ENCODE data around the gene ANK3.

Gene ANK3

GRCh38 chr10:60206735-60207134 is 182.9 kb downstream of the ANK3 start:
- DNase-seq: no peak

GRCh38 chr10:60205741-60206140 is 183.9 kb downstream of the ANK3 start:
- Histone ChIP-seq H3K4me2 (ENCODE audit: low read depth, low read length) (no peak overlapping the region), H3K27ac (ENCODE audit: low read length) (no peak overlapping the region), H3F3A (ENCODE audit: insufficient read depth, low read length) (no peaks in the 10 kb centered on the region), H3K4me1 (ENCODE audit: low read length) (no peaks in the 10 kb centered on the region), H3K4me3 (ENCODE audit: low read length) (no peak overlapping the region), H2AFZ (ENCODE audit: low read length) (no peak overlapping the region), H3K9me2 (replicated peaks; ENCODE audit: insufficient read depth, low read length) (no peaks in the 10 kb centered on the region), H3K36me3 (replicated peaks; ENCODE audit: insufficient read depth, low read length) (no peaks in the 10 kb centered on the region), H3K79me2 (ENCODE audit: low read length) (no peaks in the 10 kb centered on the region), H4K20me1 (ENCODE audit: insufficient read depth, low read length) (no peaks in the 10 kb centered on the region), H3K9ac (ENCODE audit: low read length) (no peak overlapping the region), H3K27me3 (replicated peaks; ENCODE audit: insufficient read depth, low read length) (no peaks in the 10 kb centered on the region), H3K9me3 (replicated peaks; ENCODE audit: insufficient read depth, low read length) (no peaks in the 10 kb centered on the region)
- TF ChIP-seq EZH2 (optimal IDR thresholded peaks at IDR 0.05; ENCODE audit: low read depth, low read length) (no peak), EZH2phosphoT487 (IDR thresholded peaks at IDR 0.05; ENCODE audit: low read length) (no peak), CTCF (IDR thresholded peaks at IDR 0.05; ENCODE audit: low read length) (no peak)
- DNase-seq: no peak

More at GRCh38 chr10:60206735-60207134, 182.9 kb downstream of the ANK3 start:
- H3F3A ChIP-seq (ENCODE audit: insufficient read depth, low read length): no peaks in the 10 kb centered on the region
- H3K4me2 ChIP-seq (ENCODE audit: low read depth, low read length): no peak overlapping the region
- no peaks in the 10 kb centered on the region for H3K27me3 ChIP-seq (replicated peaks; ENCODE audit: insufficient read depth, low read length)
- H3K27ac ChIP-seq (ENCODE audit: low read length): no peak overlapping the region
- H3K9ac ChIP-seq (ENCODE audit: low read length): no peak overlapping the region
- H3K4me1 ChIP-seq (ENCODE audit: low read length): no peaks in the 10 kb centered on the region
- H3K4me3 ChIP-seq (ENCODE audit: low read length): no peak overlapping the region
- TF ChIP-seq EZH2phosphoT487 (IDR thresholded peaks at IDR 0.05; ENCODE audit: low read length) (no peak), CTCF (IDR thresholded peaks at IDR 0.05; ENCODE audit: low read length) (no peak), EZH2 (optimal IDR thresholded peaks at IDR 0.05; ENCODE audit: low read depth, low read length) (no peak)
- H3K9me3 ChIP-seq (replicated peaks; ENCODE audit: insufficient read depth, low read length): no peaks in the 10 kb centered on the region
- no peaks in the 10 kb centered on the region for H3K36me3 ChIP-seq (replicated peaks; ENCODE audit: insufficient read depth, low read length)
- no peaks in the 10 kb centered on the region for H3K9me2 ChIP-seq (replicated peaks; ENCODE audit: insufficient read depth, low read length)
- no peak overlapping the region for H2AFZ ChIP-seq (ENCODE audit: low read length)
- no peaks in the 10 kb centered on the region for H3K79me2 ChIP-seq (ENCODE audit: low read length)
- H4K20me1 ChIP-seq (ENCODE audit: insufficient read depth, low read length): no peaks in the 10 kb centered on the region

- H4K20me1 ChIP-seq (ENCODE audit: insufficient read depth, low read length): no peaks in the 10 kb centered on the region
- TF ChIP-seq EZH2phosphoT487 (IDR thresholded peaks at IDR 0.05; ENCODE audit: low read length) (no peak), CTCF (IDR thresholded peaks at IDR 0.05; ENCODE audit: low read length) (peak; percentile 53)
- H3K36me3 ChIP-seq (replicated peaks; ENCODE audit: insufficient read depth, low read length): no peaks in the 10 kb centered on the region
These were observed 185.6 kb downstream of the ANK3 start for GRCh38 chr10:60203993-60204618.

More at GRCh38 chr10:60203993-60204618, 185.6 kb downstream of the ANK3 start:
- Histone ChIP-seq H3K9me2 (replicated peaks; ENCODE audit: insufficient read depth, low read length) (no peaks in the 10 kb centered on the region), H3K4me3 (ENCODE audit: low read length) (no peak overlapping the region), H3K9me3 (replicated peaks; ENCODE audit: insufficient read depth, low read length) (no peaks in the 10 kb centered on the region), H3K27me3 (replicated peaks; ENCODE audit: insufficient read depth, low read length) (no peaks in the 10 kb centered on the region), H3K4me1 (ENCODE audit: low read length) (no peaks in the 10 kb centered on the region), H3K9ac (ENCODE audit: low read length) (no peak overlapping the region), H3K4me2 (ENCODE audit: low read depth, low read length) (no peak overlapping the region), H2AFZ (ENCODE audit: low read length) (no peak overlapping the region), H3F3A (ENCODE audit: insufficient read depth, low read length) (no peaks in the 10 kb centered on the region), H3K27ac (ENCODE audit: low read length) (no peak overlapping the region), H3K79me2 (ENCODE audit: low read length) (no peaks in the 10 kb centered on the region)
- peak; percentile 28 for DNase-seq

Data from MM.1S (cell line).